Myocyte (in vitro differentiated cells): Measurements from ENCODE around the gene AMACR. TPM values are rescaled to one million over a fixed set of nuclear protein-coding genes. Genes with fewer than 3 reads are reported as not detected.
"Not testable (repeated sequence)": the region's sequence is repeated elsewhere in the genome, so short reads cannot be mapped to it uniquely, and the experiment has no call there.

Experiments used
- DNase-seq: peaks from one replicate; pipeline ENCODE4 v3.0.0-alpha.2; 2012; ENCODE audit warnings: low read depth
- total RNA-seq: library from RNA; depleted of rRNA; stranded (reverse); fragments of >200 nt; gene quantifications from 2 replicates; pipeline ENCODE4 v1.2.3, GENCODE V29; 2014

The AMACR gene
- total RNA-seq, 1 donor from 2014 or later, result 45.7 TPM

- DNase-seq, result no peak
Measured at GRCh38 chr5:34037726-34038125, 29.9 kb upstream of the AMACR start.

DNA sequence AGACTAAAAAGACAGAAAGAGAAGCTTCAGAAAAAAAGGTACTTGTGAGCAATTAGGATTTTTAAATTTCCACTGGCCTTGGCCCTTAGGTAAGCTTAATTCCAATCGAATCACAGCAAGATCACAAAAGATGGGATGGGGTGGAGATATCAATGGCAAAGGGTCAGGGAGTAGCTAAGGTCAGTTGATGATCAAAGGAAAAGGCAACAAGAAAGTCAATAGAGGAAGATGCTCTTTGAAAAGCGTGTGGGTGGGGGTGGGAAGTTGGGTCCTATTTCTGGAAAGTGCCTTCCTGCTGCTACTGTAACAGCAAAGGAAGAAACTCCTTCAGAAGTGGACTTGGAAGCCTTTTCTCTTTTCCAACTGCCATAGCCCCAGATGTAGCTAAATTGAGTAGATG lies 27.9 kb upstream of the AMACR start:
- DNase-seq, result no peak

GRCh38 chr5:34034534-34035327 lies 26.9 kb upstream of the AMACR start:
- no peak for DNase-seq

DNA sequence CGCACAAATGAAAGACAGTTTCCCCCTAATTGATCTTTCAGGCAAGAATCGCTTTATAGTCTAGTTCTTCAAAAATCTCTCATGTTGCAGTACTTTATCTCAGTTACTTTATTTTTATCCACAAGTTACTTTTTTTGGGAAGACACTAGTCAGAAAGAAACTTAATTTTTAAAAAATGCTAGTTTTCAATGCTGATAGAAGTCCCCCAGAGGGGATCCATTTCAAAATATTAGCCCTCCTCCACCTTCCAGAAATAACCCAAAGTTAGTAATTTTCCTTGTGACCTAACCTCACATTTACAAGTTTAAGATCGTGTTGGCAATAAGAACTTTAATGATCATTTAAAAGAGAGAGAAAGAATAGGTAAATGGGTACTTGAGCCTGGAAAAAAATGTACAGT lies 24.1 kb upstream of the AMACR start:
- DNase-seq, result no peak

DNA sequence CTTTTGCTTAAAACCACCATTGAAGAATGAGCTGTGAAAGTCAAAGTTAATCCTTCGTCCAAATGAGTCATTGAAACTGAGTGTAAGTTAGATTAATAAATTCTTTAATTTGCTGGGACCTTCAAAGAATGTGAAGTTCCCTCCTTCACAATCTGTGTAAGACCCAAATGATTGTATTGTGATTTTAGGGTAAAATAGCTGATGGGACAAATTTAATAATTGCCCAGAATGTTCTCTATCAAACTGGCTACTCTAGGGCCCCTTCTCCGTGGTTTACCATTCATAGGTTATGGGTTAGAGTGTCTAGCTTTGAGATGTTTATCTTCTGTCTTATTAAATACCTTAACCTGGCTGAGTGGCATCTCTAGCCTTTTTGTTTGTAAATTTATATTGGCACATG lies 23.3 kb upstream of the AMACR start:
- DNase-seq, result no peak

- not testable (repeated sequence) for DNase-seq
Measured at GRCh38 chr5:34030585-34030984, 22.7 kb upstream of the AMACR start.

- DNase-seq, result no peak
Measured at GRCh38 chr5:34030048-34030447, 22.2 kb upstream of the AMACR start.

DNA sequence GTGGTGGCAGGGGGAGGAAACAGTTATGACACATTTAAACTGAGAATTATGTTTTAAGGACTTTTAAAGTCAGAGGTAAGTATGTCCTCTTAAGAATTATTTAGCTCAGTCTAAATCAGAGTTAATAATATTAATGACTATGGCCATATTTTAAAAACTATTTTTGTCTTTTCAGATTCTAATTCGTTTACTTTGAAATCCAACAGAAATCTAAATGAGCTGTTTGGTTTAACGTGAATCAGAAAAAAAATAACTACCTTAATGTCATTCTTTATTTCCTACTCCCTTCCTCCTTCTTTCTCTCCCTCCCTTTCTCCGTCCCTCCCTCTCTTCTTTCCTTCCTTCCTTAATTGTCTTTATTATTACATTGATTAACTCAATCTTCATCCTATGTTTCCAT lies 20.5 kb upstream of the AMACR start:
- DNase-seq, result no peak

- no peak for DNase-seq
Measured at GRCh38 chr5:34026089-34026761, 18.4 kb upstream of the AMACR start.

DNA sequence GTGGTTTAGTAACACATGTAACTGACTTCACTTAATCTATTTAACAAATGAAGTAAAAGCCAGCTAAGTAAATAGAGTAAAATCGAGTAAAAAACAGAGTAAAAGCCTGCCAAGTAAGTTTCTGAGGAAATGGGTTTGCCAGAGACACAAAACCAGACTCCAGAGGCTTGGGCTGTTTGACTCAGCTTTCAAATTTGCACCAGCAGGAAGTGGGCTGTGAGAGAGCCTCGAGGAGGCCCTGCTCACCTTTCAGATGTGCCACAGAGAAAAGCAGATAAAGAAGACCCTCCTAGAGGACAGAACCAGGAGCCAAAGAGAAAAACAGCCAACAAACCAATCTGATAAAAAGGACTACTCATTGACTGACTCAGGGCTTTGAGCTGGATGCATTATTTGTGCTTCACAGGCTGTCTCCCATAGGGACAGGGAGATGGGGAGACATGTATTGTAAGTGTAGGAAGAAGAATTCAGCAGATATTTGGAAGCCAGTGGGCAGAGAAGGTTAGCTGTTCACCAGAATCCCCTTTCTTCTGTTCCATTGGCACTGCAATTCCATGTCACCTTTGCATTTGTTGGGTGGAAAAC lies 14.4 kb upstream of the AMACR start:
- no peak for DNase-seq

GRCh38 chr5:34021334-34021733 lies 13.5 kb upstream of the AMACR start:
- DNase-seq, result no peak

DNA sequence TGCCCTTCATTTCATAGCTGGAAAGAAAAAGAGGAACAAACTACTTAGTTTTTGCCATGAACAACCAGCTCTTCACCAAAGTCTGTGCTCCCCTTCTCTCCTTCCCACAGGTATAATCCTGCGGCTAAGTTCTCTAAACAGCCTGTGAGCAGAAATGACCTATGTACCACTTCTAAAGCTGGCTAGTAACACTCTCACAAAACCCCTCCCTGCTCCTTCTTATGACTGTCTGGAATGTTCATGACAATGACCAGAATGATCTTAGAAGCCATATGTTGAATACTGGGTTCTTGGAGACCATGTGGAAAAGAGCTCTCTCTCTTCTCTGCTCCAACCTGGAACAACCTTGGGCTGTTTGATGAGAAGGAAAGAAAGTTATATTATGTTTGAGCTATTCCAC lies 12.9 kb upstream of the AMACR start:
- DNase-seq, result no peak

DNA sequence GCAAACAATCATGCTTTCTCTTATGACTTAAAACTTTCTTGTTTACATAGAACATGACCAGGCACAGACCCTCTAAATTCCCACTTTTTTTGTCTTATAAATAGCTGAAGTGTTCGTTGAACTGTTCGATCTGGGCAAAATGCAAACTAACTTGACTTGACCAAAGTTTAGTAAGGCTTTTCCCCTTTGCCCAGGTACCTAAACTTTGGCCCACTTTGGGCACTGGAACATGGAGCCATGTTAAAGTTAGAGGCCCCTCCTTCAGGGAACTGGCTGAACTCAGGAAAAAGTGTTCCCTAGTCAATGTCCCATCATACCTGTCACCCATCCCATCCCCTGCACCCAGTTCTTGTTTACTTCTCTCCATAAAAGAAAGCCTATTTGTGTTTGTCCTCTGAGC lies 9.4 kb upstream of the AMACR start:
- no peak for DNase-seq

DNA sequence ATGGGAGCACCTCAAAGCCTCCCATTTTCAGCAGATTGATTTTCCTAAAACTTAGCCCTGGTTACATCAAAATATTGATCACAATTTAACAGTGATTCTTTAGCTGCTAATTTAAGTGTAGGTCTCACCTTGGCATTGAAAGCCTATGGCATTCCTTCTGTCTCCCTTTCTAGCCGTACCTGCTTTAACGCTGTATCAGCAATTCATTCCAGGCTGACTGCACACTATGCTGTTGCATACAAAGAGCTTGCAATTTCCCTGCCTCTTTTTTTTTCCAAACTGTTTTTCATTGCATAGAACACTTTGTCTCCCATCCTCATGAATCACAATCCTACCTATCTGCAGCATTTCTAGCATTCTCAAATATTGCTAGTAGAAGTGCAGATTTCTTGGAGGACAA lies 8.9 kb upstream of the AMACR start:
- no peak for DNase-seq

GRCh38 chr5:34016222-34016621 lies 8.4 kb upstream of the AMACR start:
- no peak for DNase-seq

DNA sequence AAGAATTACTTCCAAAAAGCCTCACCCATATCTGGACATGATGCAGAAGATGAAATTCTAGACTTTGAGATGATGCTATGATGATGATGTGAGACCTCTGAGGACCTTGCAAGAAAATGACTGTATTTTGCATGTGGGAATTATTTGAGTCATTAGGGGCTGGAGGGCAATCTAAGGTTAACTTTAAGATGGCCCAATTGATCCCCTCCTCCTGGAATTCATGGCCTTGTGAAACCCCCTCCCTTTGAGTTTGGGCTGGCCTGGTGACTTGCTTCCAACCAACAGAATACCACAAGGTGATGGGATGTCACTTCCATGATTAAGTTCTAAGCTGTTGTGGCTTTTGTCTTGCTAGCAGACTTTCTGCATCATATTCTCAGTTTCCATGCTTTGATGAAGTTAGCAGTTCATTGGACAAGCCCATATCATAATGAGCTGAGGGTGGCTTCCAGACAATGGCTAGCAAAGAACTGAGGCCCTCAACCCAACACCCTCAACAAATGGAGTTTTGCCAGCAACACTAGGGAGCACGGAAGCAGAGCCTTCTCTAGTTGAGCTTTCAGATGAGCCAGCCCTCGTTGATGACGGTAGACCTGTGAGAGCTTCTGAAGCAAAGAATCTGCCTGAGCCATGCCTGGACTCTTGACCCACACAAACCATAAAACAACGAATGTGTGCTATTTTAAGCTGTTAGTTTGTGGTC lies 7.4 kb upstream of the AMACR start:
- DNase-seq, result no peak

DNA sequence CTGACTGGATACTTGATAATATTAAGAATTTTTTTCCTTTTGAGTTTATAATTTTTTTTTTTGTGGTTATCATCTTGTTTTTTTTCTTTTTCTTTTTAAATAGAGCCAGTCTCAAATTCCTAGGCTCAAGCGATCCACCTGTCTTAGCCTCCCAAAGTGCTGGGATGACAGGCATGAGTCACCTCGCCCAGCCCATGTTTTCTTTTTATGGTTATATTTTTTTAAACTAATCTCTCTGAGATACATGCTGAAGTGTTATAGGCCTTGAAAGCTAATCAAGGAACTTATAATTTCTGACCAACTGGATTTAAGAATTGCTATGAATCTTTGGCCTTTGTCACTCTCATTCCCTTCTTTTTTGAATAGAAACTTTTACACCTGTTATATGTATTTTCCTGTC lies 6.8 kb upstream of the AMACR start:
- peak; percentile 30 for DNase-seq

GRCh38 chr5:34013547-34013946 lies 5.7 kb upstream of the AMACR start:
- DNase-seq, result no peak

DNA sequence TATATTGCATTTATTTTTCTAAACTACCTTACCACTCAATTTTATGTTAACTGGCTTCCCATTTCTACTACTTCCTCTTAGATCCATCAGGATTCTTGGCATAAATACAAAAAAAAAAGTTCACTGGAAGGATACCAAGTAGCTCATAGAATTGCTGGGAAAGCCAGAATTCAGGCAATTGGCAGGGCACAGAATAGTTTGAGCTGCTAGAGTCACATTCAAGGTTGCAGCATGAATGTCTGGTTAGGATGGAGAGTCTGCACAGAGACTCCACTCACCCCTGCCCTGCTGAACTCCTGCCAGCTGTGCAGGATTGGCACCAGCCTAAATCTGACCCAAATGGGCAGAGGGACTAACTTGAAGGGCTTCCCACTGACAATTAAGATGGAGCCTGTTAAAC lies 4.9 kb upstream of the AMACR start:
- DNase-seq, result peak; percentile 66

DNA sequence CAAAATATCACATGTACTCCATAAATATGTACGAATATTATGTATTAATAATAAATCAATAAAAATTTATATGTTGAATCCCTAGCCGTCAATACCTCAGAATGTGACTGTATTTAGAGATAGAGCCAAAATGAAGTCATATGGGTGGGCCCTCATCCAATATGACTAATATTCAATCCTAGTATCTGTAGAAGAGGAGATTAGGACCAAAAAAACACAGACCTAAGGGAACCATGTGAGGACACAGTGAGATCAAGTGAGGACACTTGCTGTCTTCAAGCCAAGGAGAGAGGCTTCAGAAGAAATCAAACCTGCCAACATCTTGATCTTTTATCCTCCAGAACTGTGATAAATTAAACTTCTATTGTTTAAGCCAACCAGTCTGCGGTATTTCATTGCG lies 3.7 kb upstream of the AMACR start:
- DNase-seq, result no peak

DNA sequence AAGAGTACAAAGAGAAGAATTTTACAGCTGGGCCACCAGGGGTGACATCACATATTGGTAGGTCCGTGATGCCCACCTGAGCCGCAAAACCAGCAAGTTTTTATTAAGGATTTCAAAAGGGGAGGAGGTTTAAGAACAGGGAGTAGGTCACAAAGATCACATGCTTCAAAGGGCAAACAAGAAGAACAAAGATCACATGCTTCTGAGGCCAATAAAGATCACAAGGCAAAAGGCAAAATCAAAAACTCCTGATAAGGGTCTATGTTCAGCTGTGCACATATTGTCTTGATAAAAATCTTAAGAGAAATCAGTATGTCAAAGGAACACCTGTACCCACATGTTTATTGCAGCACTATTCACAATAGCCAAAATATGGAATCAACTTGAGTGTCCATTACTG lies 2.3 kb upstream of the AMACR start:
- DNase-seq, result not testable (repeated sequence)

DNA sequence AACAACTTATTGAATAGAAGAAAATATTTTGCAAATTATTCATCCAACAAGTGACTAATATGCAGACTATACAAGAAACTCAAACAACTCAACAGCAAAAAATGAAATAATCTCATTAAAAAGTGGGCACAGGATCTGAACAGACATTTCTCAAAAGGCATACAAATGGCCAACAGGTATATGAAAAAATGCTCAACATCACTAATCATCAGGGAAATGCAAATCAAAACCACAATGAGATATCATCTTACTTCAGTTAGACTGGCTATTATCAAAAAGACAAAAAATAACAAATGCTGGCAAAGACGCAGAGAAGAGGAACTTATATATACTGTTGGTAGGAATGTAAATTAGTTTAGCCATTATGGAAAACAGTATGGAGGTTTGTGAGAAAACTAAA lies 1.8 kb upstream of the AMACR start:
- DNase-seq, result no peak
